Activated T-cell treated with anti-CD3 and anti-CD28 coated beads for 1 hour (primary cell): ENCODE measurements around the gene IL23A.

Experiments used
- DNase-seq: peaks from one replicate; pipeline ENCODE4 v3.0.0-alpha.2; 2020; ENCODE audit warnings: low read depth

The IL23A gene

DNA sequence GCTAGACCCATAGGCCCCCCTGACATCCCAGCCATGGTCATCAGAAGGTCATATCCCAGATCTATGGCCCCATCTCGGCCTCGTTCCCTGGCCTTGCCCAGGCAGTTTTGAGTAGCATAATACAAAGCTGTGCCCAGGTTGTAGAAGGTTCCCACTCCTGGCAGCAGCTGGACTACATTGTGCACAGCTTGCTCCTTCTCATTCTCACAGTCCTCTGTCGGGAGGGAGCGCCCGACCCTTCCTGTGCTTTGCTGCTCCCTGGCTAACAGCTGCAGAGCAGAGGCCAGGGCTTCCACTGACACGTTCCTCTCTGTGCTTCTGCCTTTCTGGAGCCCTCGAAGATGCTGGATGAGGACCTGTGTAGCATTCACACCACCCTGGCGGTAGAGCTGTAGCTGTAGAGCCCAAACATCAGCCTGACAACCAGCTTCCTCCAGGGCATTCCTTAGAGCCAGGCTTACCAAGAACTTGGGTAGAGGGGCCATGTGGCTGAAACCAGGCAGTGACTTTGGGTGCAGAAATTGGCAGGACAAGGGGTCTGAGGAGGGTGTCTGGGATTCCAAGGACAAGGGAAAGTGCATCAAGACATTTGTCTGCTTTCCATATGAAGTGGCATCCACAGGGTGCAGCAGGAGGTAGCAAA is 22.9 kb downstream of the IL23A start:
- DNase-seq: no peak

DNA sequence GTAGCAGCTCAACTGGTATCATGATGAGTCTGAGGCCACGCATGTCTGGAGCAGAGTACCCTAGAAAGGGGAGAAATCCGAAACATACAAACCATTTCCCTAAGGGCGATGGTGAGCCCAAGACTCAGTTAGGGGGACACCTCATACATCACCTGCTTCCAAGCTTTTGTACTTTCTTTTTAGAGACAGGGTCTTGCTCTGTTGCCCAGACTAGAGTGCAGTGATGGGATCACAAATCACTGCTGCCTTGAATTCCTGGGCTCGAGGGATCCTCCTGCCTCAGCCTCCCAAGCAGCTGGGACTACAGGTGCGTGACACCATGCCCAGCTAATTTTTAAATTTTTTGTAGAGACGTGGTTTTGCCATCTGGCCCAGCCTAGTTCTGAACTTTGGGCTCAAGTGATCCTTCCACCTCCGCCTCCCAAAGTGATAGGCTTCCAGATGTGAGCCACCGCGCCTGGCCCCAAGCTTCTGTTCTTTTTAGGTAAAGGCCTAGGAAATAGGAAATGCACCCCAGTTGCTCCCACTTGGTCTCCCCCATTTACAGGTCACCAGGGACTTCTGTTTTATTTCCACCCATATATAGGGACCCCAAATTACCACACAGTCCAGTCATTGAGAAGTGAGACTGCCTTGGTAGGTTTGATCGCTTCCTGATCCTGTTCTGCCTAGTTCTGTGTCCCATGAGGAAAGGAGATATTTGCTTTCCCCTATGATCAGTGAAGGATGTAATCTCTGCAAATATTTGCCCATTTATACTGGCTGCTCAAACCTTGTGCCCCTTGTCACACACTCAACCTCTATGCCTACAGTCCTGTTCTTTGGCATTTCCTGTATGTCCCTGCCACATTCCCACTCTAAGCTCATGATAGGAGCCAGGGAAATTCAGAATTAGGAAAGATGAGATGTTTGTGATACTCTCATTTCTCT is 23.7 kb downstream of the IL23A start, which contains the start of gene APOF:
Gene APOF (minus strand): TSS at position 728 of the 930 bp plus-strand sequence. CDS start 112 bp downstream, at position 616.
- DNase-seq: no peak

DNA sequence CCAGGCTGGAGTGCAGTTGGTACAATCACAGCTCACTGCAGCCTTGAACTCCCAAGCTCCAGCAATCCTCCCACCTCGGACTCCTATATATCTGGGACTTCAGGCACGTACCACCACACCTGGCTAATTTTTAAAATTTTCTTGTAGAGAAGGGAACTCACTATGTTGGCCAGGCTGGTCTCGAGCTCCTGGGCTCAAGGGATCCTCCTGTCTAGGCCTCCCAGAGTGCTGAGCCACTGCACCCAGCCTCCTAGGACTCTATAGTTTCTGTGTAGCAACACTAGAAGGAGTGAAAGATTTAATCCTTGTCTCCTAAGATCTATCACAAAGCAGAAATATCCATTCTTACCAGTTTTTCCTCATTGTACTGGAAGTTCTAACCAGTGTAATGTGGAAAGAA is 28.3 kb downstream of the IL23A start:
- DNase-seq: no peak

DNA sequence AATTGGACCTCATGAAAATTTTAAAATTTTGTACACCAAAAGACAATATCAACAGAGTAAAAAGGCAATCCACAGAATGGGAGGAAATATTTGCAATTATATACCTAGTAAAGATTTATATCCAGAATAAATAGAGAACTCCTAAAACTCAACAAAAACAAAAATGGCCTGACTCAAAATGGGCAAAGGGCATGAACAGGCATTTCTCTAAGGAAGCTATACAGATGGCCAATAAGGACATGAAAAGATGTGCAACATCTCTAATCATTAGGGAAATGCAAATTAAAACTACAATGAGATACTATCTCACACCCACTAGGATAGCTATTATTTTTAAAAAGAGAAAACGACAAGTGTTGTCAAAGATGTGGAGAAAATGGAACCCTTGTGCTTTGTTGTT is 34.8 kb downstream of the IL23A start:
- DNase-seq: no peak

DNA sequence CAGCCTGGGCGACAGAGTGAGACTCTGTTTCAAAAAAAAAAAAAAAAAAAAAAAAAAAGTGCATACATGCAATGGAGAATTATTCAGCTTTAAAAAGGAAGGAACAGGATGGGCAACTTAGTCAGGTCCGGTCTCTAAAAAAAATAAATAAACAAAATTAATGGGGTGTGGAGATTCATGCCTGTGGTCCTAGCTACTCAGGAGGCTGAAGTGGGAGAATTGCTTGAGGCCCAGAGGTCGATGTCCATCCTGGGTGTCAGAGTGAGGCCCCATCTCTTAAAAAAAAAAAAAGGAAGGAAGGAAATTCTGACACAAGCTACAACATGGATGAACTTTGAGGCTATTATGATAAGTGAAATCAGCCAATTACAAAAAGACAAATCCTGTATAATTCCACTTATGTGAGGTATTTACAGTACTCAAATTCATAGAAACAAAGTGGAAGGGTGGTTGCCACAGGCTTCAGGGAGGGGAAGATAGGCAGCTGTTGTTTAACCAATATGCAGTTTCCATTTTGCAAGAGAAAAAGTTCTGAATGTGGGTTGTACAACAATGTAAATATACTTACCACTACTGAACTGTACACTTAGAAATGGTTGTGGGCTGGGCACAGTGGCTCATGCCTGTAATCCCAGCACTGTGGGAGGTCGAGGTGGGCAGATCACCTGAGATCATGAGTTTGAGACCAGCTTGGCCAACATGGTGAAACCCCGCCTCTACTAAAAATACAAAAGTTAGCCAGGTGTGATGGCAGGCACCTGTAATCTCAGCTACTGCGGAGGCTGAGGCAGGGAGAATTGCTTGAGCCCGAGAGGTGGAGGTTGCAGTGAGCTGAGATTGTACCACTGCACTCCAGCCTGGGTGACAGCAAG is 36.3 kb downstream of the IL23A start:
- no peak for DNase-seq

DNA sequence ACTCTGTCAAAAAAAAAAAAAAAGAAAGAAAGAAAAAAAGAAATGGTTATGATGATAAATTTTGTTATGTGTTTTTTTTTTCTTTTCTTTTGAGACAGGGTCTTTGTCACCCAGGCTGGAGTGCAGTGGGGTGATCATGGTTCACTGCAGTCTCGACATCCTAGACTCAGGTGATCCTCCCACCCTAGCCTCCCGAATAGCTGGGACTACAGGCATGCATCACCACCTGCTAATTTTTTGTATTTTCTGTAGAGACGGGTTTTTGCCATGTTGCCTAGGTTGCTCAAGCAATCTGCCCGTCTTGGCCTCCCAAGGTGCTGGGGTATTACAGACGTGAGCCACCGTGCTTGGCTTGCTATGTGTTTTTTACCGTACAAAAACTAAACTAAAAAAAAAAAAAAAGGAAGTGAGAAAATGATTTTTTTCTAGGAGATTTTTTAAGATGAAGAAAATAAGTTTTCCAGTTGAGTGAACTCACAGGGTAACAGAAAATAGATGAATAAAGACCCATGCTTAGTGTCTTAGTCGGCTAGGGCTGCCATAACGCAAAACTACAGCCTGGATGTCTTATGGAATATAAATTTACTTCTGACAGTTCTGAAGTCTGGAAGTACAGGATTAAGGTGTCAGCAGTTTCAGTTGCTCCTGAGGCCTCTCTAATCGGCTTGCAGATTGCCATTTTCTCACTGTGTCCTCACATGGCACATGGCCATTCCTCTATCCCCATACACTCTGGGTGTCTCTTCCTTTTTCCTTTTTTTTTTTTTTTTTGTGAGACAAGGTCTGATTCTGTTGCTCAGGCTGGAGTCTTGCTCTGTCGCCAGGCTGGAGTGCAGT is 37.1 kb downstream of the IL23A start:
- DNase-seq: no peak

DNA sequence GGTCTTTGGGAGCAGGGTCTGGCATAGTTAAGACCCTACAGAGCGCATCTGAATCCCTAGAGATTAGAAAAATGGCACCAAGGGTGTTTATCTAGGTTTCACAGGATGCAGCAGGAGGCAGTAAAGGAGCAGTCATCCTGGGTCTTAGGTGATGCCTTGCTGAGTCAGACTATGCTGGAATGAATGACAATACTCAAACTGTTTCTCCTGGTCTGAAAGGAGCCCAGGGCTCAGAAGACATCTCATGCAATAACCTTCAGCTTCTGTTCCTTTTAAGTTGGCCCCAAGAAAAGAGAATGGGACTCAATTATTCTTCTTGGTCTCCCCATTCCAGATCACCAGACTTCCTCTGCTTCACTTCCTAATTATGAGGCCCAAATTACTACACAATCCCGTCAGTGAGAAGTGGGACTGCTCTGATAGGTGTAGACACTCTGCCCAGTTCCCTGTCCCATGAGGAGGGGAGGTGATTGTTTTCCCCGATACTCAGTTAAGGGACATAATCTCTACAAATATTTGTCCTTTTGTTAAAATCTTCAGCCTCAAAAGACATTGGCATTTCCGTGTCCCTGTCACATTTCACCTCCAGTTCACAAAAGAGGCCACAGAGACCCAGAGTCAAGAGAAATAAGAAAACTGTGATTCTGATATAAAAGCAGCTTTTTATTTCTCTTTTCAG is 38.8 kb downstream of the IL23A start:
- no peak for DNase-seq

DNA sequence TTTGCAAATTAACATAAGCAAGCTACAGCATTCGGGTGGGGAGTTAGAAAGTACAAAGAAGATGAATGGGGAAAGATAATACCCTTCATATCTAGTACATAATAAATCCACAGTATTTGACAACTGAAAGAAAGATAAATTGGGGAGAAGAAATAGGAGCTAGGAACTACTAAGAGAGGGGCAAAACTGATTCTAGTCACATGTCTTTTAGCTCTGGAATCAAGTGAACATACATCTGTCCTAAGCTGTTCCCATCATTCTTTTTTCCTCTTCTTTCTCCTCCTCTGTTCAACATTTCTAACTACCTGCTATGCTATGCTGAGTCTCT is 39.3 kb downstream of the IL23A start:
- no peak for DNase-seq

DNA sequence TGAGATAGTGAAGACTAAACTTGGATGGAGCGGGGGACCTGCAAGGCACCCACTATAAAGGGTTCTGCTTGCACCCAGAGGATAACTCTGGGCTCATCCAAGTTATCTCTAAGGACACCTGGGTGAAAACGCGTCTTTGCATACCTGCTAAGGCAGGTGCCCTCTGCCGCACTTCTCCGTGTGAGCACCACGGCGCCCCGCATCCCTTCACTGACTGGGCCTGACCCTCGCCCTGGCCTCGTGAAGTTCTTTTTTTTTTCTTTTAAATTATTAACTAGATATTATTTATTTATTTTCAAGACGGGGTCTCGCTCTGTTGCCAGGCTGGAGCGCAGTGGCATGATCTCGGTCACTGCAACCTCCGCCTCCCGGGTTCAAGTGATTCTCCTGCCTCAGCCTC is 43.9 kb downstream of the IL23A start:
- DNase-seq: no peak

DNA sequence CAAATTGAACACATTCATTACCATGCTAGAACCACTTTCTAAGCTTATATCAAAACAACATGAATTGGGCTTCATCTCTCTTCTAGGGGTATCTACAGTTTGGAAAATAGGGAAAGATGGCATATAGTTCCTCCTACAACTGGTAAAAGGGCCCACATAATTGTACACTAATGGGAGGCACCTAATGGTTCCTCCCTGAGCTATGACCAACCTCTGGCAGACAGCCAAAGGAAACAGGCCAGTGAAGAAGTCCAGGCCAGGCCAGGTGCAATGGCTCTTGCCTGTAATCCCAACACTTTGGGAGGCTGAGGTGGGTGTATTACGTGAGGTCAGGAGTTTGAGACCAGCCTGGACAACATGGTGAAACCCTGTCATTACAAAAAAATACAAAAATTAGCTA is 47.2 kb downstream of the IL23A start:
- DNase-seq: no peak

DNA sequence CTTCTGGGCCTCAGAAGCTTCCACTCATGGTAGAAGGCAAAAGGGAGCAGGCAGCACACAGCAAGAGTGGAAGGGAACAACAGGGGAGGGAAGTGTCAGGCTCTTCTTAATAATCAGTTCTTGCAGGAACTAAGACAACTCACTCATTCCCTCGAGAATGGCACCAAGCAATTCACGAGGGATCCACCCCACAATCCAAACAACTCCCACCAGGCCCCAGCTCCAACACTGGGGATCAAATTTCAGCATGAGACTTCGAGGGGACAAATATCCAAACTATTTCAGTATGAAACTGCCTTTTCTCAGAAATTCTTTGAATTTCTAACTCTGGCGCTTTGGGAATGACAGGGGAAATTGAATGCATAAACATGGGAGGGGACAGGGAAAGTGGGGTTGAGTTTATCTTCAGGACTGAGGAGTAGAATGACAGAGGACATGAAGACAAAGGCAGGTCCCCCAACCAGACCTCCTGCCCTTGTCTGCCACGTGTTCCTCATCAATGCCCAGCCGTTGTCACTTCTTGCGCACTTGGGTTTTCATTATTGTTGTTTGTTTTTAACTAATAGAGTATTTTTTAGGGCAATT is 48.6 kb downstream of the IL23A start:
- no peak for DNase-seq

DNA sequence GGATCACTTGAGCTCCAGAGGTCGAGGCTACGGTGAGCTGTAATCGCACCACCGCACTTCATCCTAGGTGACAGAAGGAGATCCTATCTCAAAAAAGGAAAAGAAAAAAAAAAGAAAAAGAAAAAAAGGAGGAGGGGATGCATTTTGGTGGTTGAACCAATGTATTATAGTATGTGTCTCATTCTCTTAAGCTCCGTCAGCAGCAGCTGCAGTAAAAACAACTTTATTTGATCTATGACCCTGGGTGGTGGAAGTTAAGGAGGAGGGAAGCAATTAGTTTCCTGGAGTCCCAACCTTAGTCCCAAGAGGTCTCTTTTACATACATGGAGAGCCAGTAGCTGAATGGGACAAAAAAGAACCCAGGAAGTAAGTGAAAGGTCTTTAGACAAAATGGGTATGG is 50.7 kb downstream of the IL23A start:
- no peak for DNase-seq
